Measurements from ENCODE around the gene TRMT10C.
"Not testable (repeated sequence)": the region's sequence is repeated elsewhere in the genome, so short reads cannot be mapped to it uniquely, and the experiment has no call there.

Gene TRMT10C

GRCh38 chr3:101611023-101611422, 49.4 kb downstream of the TRMT10C start:
- no peak for TF ChIP-seq CTCF (IDR thresholded peaks at IDR 0.05; ENCODE audit: low read depth, low read length, missing control alignments)
- in situ Hi-C loops (cut with HindIII; ENCODE audit: low pct_ligation_motif_present, low sequenced_read_pairs): no loop called here
- Histone ChIP-seq H3K27me3 (replicated peaks) (no peaks in the 10 kb centered on the region), H3K4me3 (ENCODE audit: low read depth, low read length) (no peak overlapping the region), H3K27ac (no peak overlapping the region), H3K36me3 (replicated peaks) (no peaks in the 10 kb centered on the region)
- no peak for DNase-seq

- in situ Hi-C loops (cut with HindIII; ENCODE audit: low pct_ligation_motif_present, low sequenced_read_pairs): not testable (repeated sequence)
These were observed 51.3 kb downstream of the TRMT10C start for GRCh38 chr3:101613014-101613413.

GRCh38 chr3:101615525-101615924, 53.9 kb downstream of the TRMT10C start:
- in situ Hi-C loops (cut with HindIII; ENCODE audit: low pct_ligation_motif_present, low sequenced_read_pairs): no loop called here
- Histone ChIP-seq H3K4me3 (ENCODE audit: low read depth, low read length) (no peak overlapping the region), H3K27ac (no peak overlapping the region), H3K27me3 (replicated peaks) (no peaks in the 10 kb centered on the region), H3K36me3 (replicated peaks) (no peaks in the 10 kb centered on the region)
- DNase-seq: no peak
- no peak for TF ChIP-seq CTCF (IDR thresholded peaks at IDR 0.05; ENCODE audit: low read depth, low read length, missing control alignments)

More at GRCh38 chr3:101613014-101613413, 51.3 kb downstream of the TRMT10C start:
- not testable (repeated sequence) for DNase-seq; H3K27ac ChIP-seq; H3K4me3 ChIP-seq (ENCODE audit: low read depth, low read length); H3K36me3 ChIP-seq (replicated peaks); H3K27me3 ChIP-seq (replicated peaks)
